ENCODE results near the gene CEP19.

The CEP19 gene

DNA sequence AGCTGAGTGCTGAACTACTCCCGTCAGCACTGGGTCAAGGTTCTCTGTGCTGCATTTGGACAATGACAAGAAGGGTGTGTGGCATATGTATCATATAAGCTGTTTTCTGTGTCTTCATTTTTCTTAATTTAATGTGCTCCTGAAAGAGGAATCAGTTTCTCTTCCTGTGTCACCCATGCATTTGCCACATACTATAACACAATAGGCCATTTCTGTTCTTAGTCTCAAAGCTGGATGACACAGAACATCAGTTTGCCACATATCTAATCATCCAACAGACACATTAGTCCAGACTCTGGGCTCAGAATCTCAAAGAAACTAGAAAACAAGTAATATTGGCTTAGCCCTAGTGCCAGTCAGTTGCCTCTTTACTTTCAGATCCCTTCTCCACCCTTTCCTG, 34.1 kb downstream of the CEP19 start:
- no peak for DNase-seq (ENCODE audit: low spot score)
- TF ChIP-seq, protein P1, sequence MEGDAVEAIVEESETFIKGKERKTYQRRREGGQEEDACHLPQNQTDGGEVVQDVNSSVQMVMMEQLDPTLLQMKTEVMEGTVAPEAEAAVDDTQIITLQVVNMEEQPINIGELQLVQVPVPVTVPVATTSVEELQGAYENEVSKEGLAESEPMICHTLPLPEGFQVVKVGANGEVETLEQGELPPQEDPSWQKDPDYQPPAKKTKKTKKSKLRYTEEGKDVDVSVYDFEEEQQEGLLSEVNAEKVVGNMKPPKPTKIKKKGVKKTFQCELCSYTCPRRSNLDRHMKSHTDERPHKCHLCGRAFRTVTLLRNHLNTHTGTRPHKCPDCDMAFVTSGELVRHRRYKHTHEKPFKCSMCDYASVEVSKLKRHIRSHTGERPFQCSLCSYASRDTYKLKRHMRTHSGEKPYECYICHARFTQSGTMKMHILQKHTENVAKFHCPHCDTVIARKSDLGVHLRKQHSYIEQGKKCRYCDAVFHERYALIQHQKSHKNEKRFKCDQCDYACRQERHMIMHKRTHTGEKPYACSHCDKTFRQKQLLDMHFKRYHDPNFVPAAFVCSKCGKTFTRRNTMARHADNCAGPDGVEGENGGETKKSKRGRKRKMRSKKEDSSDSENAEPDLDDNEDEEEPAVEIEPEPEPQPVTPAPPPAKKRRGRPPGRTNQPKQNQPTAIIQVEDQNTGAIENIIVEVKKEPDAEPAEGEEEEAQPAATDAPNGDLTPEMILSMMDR (IDR thresholded peaks at IDR 0.05; ENCODE audit: poor library complexity, severe bottlenecking), result no peak
- H3K4me1 ChIP-seq (ENCODE audit: insufficient read depth, poor library complexity, severe bottlenecking), result no peaks in the 10 kb centered on the region

DNA sequence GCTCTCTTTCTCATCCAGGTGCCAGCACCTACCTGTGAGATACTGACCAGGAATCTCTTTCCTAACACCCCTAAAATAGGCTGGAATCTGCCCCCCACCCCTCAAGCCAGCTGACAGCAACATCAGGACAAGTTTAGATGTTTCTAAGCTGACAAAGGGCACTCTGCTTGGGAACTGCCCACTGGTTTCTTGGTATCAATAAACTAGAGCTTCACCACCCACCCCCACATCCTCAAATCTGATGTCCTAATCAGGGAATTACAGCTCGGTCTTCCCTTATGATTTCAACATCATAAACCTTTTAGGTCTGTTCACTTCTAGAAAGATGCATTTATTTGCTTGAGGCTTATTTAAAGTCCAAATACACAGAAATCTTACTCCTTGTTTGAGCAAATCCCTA, 34.7 kb downstream of the CEP19 start:
- H3K4me3 ChIP-seq (ENCODE audit: severe bottlenecking), result no peak overlapping the region
- TF ChIP-seq, protein P1 (IDR thresholded peaks at IDR 0.05; ENCODE audit: poor library complexity, severe bottlenecking), result no peak
- DNase-seq (ENCODE audit: low spot score) (no peak), ATAC-seq (ENCODE audit: low read depth) (no peak)
- H3K27ac ChIP-seq (ENCODE audit: poor library complexity, severe bottlenecking), result no peak overlapping the region
- no peaks in the 10 kb centered on the region for H3K27me3 ChIP-seq (ENCODE audit: insufficient read depth, poor library complexity, severe bottlenecking)
- H3K36me3 ChIP-seq (ENCODE audit: low read depth), result no peaks in the 10 kb centered on the region
- H3K9me3 ChIP-seq (ENCODE audit: severe bottlenecking), result no peaks in the 10 kb centered on the region
- H3K4me1 ChIP-seq (ENCODE audit: insufficient read depth, poor library complexity, severe bottlenecking), result no peaks in the 10 kb centered on the region

More for the DNA sequence above, 34.1 kb downstream of the CEP19 start:
- Histone ChIP-seq H3K36me3 (ENCODE audit: low read depth) (no peaks in the 10 kb centered on the region), H3K27me3 (ENCODE audit: insufficient read depth, poor library complexity, severe bottlenecking) (no peaks in the 10 kb centered on the region), H3K27ac (ENCODE audit: poor library complexity, severe bottlenecking) (no peak overlapping the region), H3K4me3 (ENCODE audit: severe bottlenecking) (no peak overlapping the region), H3K9me3 (ENCODE audit: severe bottlenecking) (no peaks in the 10 kb centered on the region)
- ATAC-seq (ENCODE audit: low read depth), result no peak

DNA sequence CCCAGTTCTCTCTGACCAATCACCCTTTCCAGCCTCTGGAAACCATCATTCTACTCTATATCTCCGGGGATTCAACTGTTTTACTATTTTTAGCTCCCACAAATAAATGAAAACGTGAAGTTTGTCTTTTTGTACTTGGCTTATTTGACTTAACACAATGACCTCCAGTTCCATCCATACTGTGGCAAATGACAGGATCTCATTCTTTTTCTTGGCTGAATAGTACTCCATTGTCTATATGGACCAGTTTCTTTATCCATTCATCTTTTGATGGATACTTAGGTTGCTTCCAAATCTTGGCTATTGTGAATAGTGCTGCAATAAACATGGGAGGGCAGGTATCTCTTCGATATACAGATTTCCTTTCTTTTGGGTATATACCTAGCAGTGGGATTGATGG, 38.4 kb downstream of the CEP19 start:
- H3K4me3 ChIP-seq (ENCODE audit: severe bottlenecking), result no peak overlapping the region

DNA sequence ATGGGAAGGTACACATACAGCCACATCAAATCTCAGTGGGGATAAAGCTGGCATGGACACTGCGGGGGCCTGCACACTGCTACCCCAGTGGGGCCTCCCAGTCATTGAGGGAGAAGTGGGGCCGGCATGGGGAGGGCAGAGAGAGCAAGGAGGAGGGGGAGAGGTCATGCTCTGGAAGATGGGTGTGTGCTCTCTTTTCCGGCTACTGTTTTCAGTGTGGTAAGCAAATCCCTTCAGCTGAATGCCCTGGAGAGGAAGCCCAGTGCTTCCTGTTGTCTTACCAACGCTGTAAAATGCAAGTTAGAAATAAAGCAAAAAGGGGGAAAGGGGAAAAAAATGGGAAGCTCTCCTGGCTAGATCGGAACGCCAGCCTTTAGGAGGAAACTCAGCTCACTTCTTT, 41.7 kb downstream of the CEP19 start:
- ATAC-seq (ENCODE audit: low read depth), result no peak
- Histone ChIP-seq H3K4me1 (ENCODE audit: insufficient read depth, poor library complexity, severe bottlenecking) (peaks cover 11% of the 10 kb centered on the region), H3K27ac (ENCODE audit: poor library complexity, severe bottlenecking) (no peak overlapping the region), H3K27me3 (ENCODE audit: insufficient read depth, poor library complexity, severe bottlenecking) (no peaks in the 10 kb centered on the region), H3K36me3 (ENCODE audit: low read depth) (no peaks in the 10 kb centered on the region), H3K9me3 (ENCODE audit: severe bottlenecking) (no peaks in the 10 kb centered on the region), H3K4me3 (ENCODE audit: severe bottlenecking) (no peak overlapping the region)
- no peak for DNase-seq (ENCODE audit: low spot score)
- TF ChIP-seq, protein P1 (IDR thresholded peaks at IDR 0.05; ENCODE audit: poor library complexity, severe bottlenecking), result no peak

More for the DNA sequence above, 38.4 kb downstream of the CEP19 start:
- TF ChIP-seq, protein P1 (IDR thresholded peaks at IDR 0.05; ENCODE audit: poor library complexity, severe bottlenecking), result no peak
- H3K36me3 ChIP-seq (ENCODE audit: low read depth), result no peaks in the 10 kb centered on the region
- no peaks in the 10 kb centered on the region for H3K27me3 ChIP-seq (ENCODE audit: insufficient read depth, poor library complexity, severe bottlenecking)
- ATAC-seq (ENCODE audit: low read depth) (no peak), DNase-seq (ENCODE audit: low spot score) (no peak)
- H3K4me1 ChIP-seq (ENCODE audit: insufficient read depth, poor library complexity, severe bottlenecking), result no peaks in the 10 kb centered on the region
- H3K9me3 ChIP-seq (ENCODE audit: severe bottlenecking), result no peaks in the 10 kb centered on the region
- no peak overlapping the region for H3K27ac ChIP-seq (ENCODE audit: poor library complexity, severe bottlenecking)

DNA sequence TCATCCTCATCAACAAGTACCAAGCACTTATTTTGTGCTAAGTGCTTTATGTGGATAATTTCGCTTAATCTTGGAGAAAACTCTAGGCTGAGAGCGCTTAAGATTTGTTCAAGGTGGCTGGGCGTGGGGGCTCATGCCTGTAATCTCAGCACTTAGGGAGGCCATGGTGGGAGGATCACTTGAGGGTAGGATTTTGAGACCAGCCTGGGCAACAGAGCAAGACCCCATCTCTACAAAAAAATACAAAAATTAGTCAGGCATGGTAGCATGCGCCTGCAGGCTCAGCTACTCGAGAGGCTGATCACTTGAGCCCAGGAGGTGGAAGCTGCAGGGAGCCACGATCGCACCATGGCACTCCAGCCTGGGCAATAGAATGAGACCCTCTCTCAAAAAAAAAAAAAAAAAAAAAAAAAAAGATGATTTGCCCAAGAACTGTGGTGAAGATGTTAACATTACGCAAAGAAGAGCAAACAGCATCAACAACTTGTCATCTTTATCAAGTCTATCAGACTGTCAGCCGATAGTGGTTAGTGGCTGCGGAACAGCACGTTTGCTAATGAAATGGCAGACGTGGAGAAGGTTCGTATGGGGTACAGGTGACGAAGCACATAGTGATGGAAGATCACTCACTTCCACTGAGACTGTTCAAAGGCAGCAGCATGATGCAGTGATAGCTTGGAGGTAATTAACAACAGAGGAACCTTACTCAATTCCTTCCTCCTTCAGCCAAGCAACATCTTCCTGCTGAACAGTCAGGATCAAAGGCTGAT, 44.8 kb downstream of the CEP19 start:
- no peak for ATAC-seq (ENCODE audit: low read depth)
- Histone ChIP-seq H3K9me3 (ENCODE audit: severe bottlenecking) (no peaks in the 10 kb centered on the region), H3K4me1 (ENCODE audit: insufficient read depth, poor library complexity, severe bottlenecking) (peaks cover 11% of the 10 kb centered on the region), H3K27me3 (ENCODE audit: insufficient read depth, poor library complexity, severe bottlenecking) (no peaks in the 10 kb centered on the region), H3K4me3 (ENCODE audit: severe bottlenecking) (no peak overlapping the region), H3K27ac (ENCODE audit: poor library complexity, severe bottlenecking) (no peak overlapping the region), H3K36me3 (ENCODE audit: low read depth) (no peaks in the 10 kb centered on the region)
- TF ChIP-seq, protein P1 (IDR thresholded peaks at IDR 0.05; ENCODE audit: poor library complexity, severe bottlenecking), result no peak
- no peak for DNase-seq (ENCODE audit: low spot score)
